Mesenteric fat pad (tissue), 1 donor: ENCODE measurements around the gene CTIF. TPM values are rescaled to one million over a fixed set of nuclear protein-coding genes. Genes with fewer than 3 reads are reported as not detected.

Experiments used
- DNase-seq: peaks from one replicate; pipeline ENCODE4 v3.0.0-alpha.2; 2020; ENCODE audit warnings: low spot score
- total RNA-seq: library from RNA; stranded (reverse); fragmentation: NEBNext Ultra II Directional; extraction: Animal tissue kit (Norgen Biotek cat#: 25700); gene quantifications from one replicate; pipeline ENCODE4 v1.2.1, GENCODE V29; 2021
- donor health status: DM: yes; HTN: yes; CAD: no.

CTIF gene
- total RNA-seq, 1 donor from 2014 or later = 196 TPM

- no peak for DNase-seq
Measured at GRCh38 chr18:48723016-48723415, 184.2 kb downstream of the CTIF start.

- DNase-seq = no peak
Measured at GRCh38 chr18:48723837-48724236, 185.0 kb downstream of the CTIF start.

- no peak for DNase-seq
Measured at GRCh38 chr18:48724442-48724841, 185.6 kb downstream of the CTIF start.

GRCh38 chr18:48724939-48725338 lies 186.1 kb downstream of the CTIF start:
- no peak for DNase-seq

- DNase-seq = no peak
Measured at GRCh38 chr18:48725562-48725961, 186.7 kb downstream of the CTIF start.

- DNase-seq = no peak
Measured at GRCh38 chr18:48727681-48728080, 188.8 kb downstream of the CTIF start.

- no peak for DNase-seq
Measured at GRCh38 chr18:48728204-48728833, 189.5 kb downstream of the CTIF start.

- DNase-seq = no peak
Measured at GRCh38 chr18:48729404-48729803, 190.6 kb downstream of the CTIF start.

GRCh38 chr18:48730010-48730409 lies 191.2 kb downstream of the CTIF start:
- no peak for DNase-seq

- DNase-seq = no peak
Measured at GRCh38 chr18:48732767-48733424, 194.1 kb downstream of the CTIF start.

GRCh38 chr18:48733643-48734253 lies 194.9 kb downstream of the CTIF start:
- no peak for DNase-seq

GRCh38 chr18:48734460-48734859 lies 195.6 kb downstream of the CTIF start:
- no peak for DNase-seq

GRCh38 chr18:48735080-48735676 lies 196.3 kb downstream of the CTIF start:
- DNase-seq = no peak

- DNase-seq = no peak
Measured at GRCh38 chr18:48735681-48736255, 196.9 kb downstream of the CTIF start.

- DNase-seq = no peak
Measured at GRCh38 chr18:48736321-48737260, 197.8 kb downstream of the CTIF start.

- no peak for DNase-seq
Measured at GRCh38 chr18:48739266-48740067, 200.6 kb downstream of the CTIF start.

GRCh38 chr18:48740068-48740440 lies 201.2 kb downstream of the CTIF start:
- DNase-seq = no peak

- DNase-seq = no peak
Measured at GRCh38 chr18:48740851-48741485, 202.1 kb downstream of the CTIF start.

GRCh38 chr18:48741866-48742265 lies 203.0 kb downstream of the CTIF start:
- no peak for DNase-seq

- DNase-seq = no peak
Measured at GRCh38 chr18:48742304-48742703, 203.5 kb downstream of the CTIF start.
